H1 (cell line): ENCODE data around the gene SOCS7. TPM values are rescaled to one million over a fixed set of nuclear protein-coding genes. Genes with fewer than 3 reads are reported as not detected.
A peak's percentile ranks its signal among the peaks of the same experiment; 100 is the strongest.

Experiments
- CTCF ChIA-PET: fragments of 300-600 bp; sonication (Branson Sonifier 250); formaldehyde crosslinking; loops from one replicate; lab custom pipeline; 2021; ENCODE audit not compliant: partially characterized antibody; lab: Charles Lee
- POLR2A ChIA-PET: fragments of 300-600 bp; sonication (Branson Sonifier 250); formaldehyde crosslinking; loops from one replicate; lab custom pipeline; 2021; ENCODE audit warnings: inconsistent platforms; ENCODE audit not compliant: partially characterized antibody; lab: Charles Lee
- DNase-seq, 2 experiments: peaks; one replicate each; pipeline versions ENCODE4 v3.0.0 to v3.0.0-alpha.2; 2010 to 2022; ENCODE audit warnings: low spot score in 2 of 2, low read depth in 1 of 2, mixed read lengths in 1 of 2
- FAIRE-seq: peaks from 2 replicates; lab custom pipeline; 2011; peaks lifted over from hg19 to GRCh38; lab: Jason Lieb, UNC
- H2AFZ ChIP-seq: 2 replicates; pipeline ENCODE4 v1.8.1; 2012; ENCODE audit warnings: low read length, inconsistent platforms
- H2AK5ac ChIP-seq: 2 replicates; pipeline ENCODE4 v1.6.1; 2013; ENCODE audit warnings: low read depth, low read length
- H2BK120ac ChIP-seq: replicated peaks from 2 replicates; pipeline ENCODE3; 2013; ENCODE audit warnings: low read depth, low read length, inconsistent platforms
- H2BK12ac ChIP-seq: 2 replicates; pipeline ENCODE4 v1.6.1; 2013; ENCODE audit warnings: low read depth, low read length
- H2BK15ac ChIP-seq: 2 replicates; pipeline ENCODE4 v1.6.1; 2013; ENCODE audit warnings: low read length
- H2BK20ac ChIP-seq: 2 replicates; pipeline ENCODE4 v1.6.1; 2013; ENCODE audit warnings: low read length
- H2BK5ac ChIP-seq: 2 replicates; pipeline ENCODE4 v1.6.1; 2013; ENCODE audit warnings: low read depth, low read length
- H3K14ac ChIP-seq: 2 replicates; pipeline ENCODE4 v1.6.1; 2013; ENCODE audit warnings: inconsistent platforms; ENCODE audit not compliant: insufficient read length
- H3K18ac ChIP-seq: 2 replicates; pipeline ENCODE4 v1.6.1; 2013; ENCODE audit warnings: low read length; ENCODE audit errors: extremely low read depth
- H3K23ac ChIP-seq: 2 replicates; pipeline ENCODE4 v1.6.1; 2013; ENCODE audit warnings: inconsistent platforms; ENCODE audit not compliant: insufficient read length
- H3K23me2 ChIP-seq: 2 replicates; pipeline ENCODE4 v1.6.1; 2013; ENCODE audit warnings: low read depth, low read length
- H3K27ac ChIP-seq: 2 replicates; pipeline ENCODE4 v1.6.1; 2011; ENCODE audit warnings: low read depth, low read length, inconsistent platforms
- H3K27me3 ChIP-seq, 4 experiments: replicated peaks in 1 of 4; 1 replicate in 1 of 4; 2 replicates in 3 of 4; pipeline versions ENCODE4 v1.6.1 to v1.8.1; 2011 to 2013; ENCODE audit warnings: low read length in 3 of 4, mild to moderate bottlenecking in 3 of 4, inconsistent platforms in 2 of 4, mixed read lengths in 2 of 4, moderate library complexity in 1 of 4; ENCODE audit not compliant: control insufficient read depth in 3 of 4, insufficient read depth in 3 of 4; ENCODE audit errors: extremely low read depth in 1 of 4
- H3K36me3 ChIP-seq, 4 experiments: 2 replicates each; pipeline versions ENCODE4 v1.6.1 to v1.8.1; 2011 to 2013; ENCODE audit warnings: mild to moderate bottlenecking in 4 of 4, low read length in 3 of 4, moderate library complexity in 2 of 4, control low read depth in 1 of 4, inconsistent platforms in 1 of 4; ENCODE audit not compliant: insufficient read depth in 4 of 4, control insufficient read depth in 2 of 4
- H3K4ac ChIP-seq: replicated peaks from 2 replicates; pipeline ENCODE3; 2013; ENCODE audit warnings: low read length, low read depth, mixed read lengths, inconsistent platforms; ENCODE audit not compliant: insufficient read length
- H3K4me1 ChIP-seq, 4 experiments: replicated peaks in 1 of 4; 1 replicate in 1 of 4; 2 replicates in 3 of 4; pipeline versions ENCODE4 v1.6.1 to v1.8.1; 2011 to 2013; ENCODE audit warnings: low read length in 3 of 4, inconsistent platforms in 2 of 4, mixed read lengths in 1 of 4; ENCODE audit not compliant: insufficient read depth in 4 of 4, control insufficient read depth in 3 of 4
- H3K4me2 ChIP-seq, 2 experiments: 2 replicates each; pipeline versions ENCODE4 v1.6.1 to v1.8.1; 2011 to 2013; ENCODE audit warnings: low read depth in 2 of 2, low read length in 2 of 2, control low read depth in 1 of 2, inconsistent platforms in 1 of 2, mild to moderate bottlenecking in 1 of 2; ENCODE audit not compliant: insufficient read depth in 1 of 2
- H3K4me3 ChIP-seq, 4 experiments: fragments of 200-600, 300-600 bp in 1 of 4; sonication (generic), shearing (Covaris generic), sonication (Bioruptor Twin) in 1 of 4; 2 replicates each; pipeline versions ENCODE4 v1.5.1 to v1.8.1; 2011 to 2016; ENCODE audit warnings: low read length in 4 of 4, low read depth in 3 of 4, control low read depth in 2 of 4, inconsistent platforms in 2 of 4, mild to moderate bottlenecking in 2 of 4, mixed read lengths in 1 of 4, moderate library complexity in 1 of 4; ENCODE audit not compliant: insufficient read depth in 2 of 4; ENCODE audit errors: extremely low read depth in 1 of 4
- H3K56ac ChIP-seq: replicated peaks from 2 replicates; pipeline ENCODE3; 2013; ENCODE audit warnings: low read depth, mild to moderate bottlenecking, mixed read lengths, low read length, inconsistent platforms; ENCODE audit not compliant: insufficient read length
- H3K79me1 ChIP-seq: 2 replicates; pipeline ENCODE4 v1.6.1; 2013; ENCODE audit warnings: low read depth, low read length, control low read depth
- H3K79me2 ChIP-seq, 2 experiments: 2 replicates each; pipeline versions ENCODE4 v1.6.1 to v1.8.1; 2012 to 2013; ENCODE audit warnings: low read length in 2 of 2, mild to moderate bottlenecking in 2 of 2, inconsistent platforms in 1 of 2; ENCODE audit not compliant: insufficient read depth in 2 of 2, control insufficient read depth in 1 of 2
- H3K9ac ChIP-seq, 4 experiments: replicated peaks in 1 of 4; 1 replicate in 1 of 4; 2 replicates in 3 of 4; pipeline versions ENCODE4 v1.6.1 to v1.8.1; 2011 to 2013; ENCODE audit warnings: low read depth in 3 of 4, low read length in 3 of 4, control low read depth in 2 of 4, mild to moderate bottlenecking in 2 of 4, moderate library complexity in 2 of 4, inconsistent platforms in 1 of 4; ENCODE audit errors: extremely low read depth in 1 of 4
- H3K9me3 ChIP-seq, 2 experiments: 2 replicates each; pipeline versions ENCODE4 v1.6.1 to v1.8.1; 2012 to 2013; ENCODE audit warnings: mild to moderate bottlenecking in 2 of 2, moderate library complexity in 2 of 2, control low read depth in 1 of 2, inconsistent platforms in 1 of 2, low read depth in 1 of 2, low read length in 1 of 2, mixed read lengths in 1 of 2; ENCODE audit not compliant: insufficient read depth in 2 of 2
- H4K20me1 ChIP-seq, 2 experiments: replicated peaks in 1 of 2; 2 replicates each; pipeline versions ENCODE3 to v1.8.1; 2011 to 2013; ENCODE audit warnings: inconsistent platforms in 2 of 2, low read length in 2 of 2, mild to moderate bottlenecking in 1 of 2; ENCODE audit not compliant: insufficient read depth in 2 of 2, control insufficient read depth in 1 of 2
- H4K5ac ChIP-seq: 2 replicates; pipeline ENCODE4 v1.6.1; 2013; ENCODE audit warnings: low read length, low read depth, mixed read lengths, inconsistent platforms; ENCODE audit not compliant: insufficient read length
- H4K8ac ChIP-seq: 2 replicates; pipeline ENCODE4 v1.8.0; 2013; ENCODE audit warnings: mild to moderate bottlenecking, moderate library complexity, low read length, inconsistent platforms; ENCODE audit not compliant: insufficient read depth; ENCODE audit errors: extremely low read depth
- H4K91ac ChIP-seq: replicated peaks from 2 replicates; pipeline ENCODE3; 2013; ENCODE audit warnings: low read length, mixed read lengths, inconsistent platforms; ENCODE audit not compliant: insufficient read length
- KDM5A ChIP-seq: fragments of 200-600 bp; IDR thresholded peaks from 2 replicates; pipeline ENCODE4 v1.7.1; 2012; ENCODE audit warnings: mild to moderate bottlenecking, low read length, inconsistent platforms, mixed read lengths
- RNF2 ChIP-seq: fragments of 200-900, 300-1000 bp; sonication (generic); IDR thresholded peaks from 2 replicates; pipeline ENCODE4 v1.7.1; 2016; ENCODE audit warnings: borderline replicate concordance, low read depth, mild to moderate bottlenecking, antibody characterized with exemption, low read length; ENCODE audit not compliant: poor library complexity, severe bottlenecking; ENCODE audit errors: missing control alignments
- SIRT6 ChIP-seq: IDR thresholded peaks from one replicate; pipeline ENCODE4 v1.7.1; 2012; ENCODE audit warnings: low read length, inconsistent platforms
- WGBS, 2 experiments: shearing (Covaris generic) in 1 of 2; methylation state at CpG; one replicate each; pipeline versions ENCODE4 v1.1.6 to v1.1.7; 2013 to 2015; ENCODE audit warnings: low lambda C conversion rate in 2 of 2, mixed read lengths in 2 of 2, inconsistent platforms in 1 of 2, low coverage in 1 of 2, missing lambda C conversion rate in 1 of 2; ENCODE audit not compliant: insufficient replicate concordance in 2 of 2, insufficient coverage in 1 of 2, insufficient read length in 1 of 2; ENCODE audit errors: extremely low coverage in 1 of 2, missing lambda C conversion rate in 1 of 2; 5-methylcytosine and 5-hydroxymethylcytosine counted together
- polyA plus RNA-seq, 7 experiments: library from polyadenylated mRNA; depleted of rRNA in 3 of 7; stranded (reverse) in 5 of 7; unstranded in 2 of 7; fragments of >200 nt in 5 of 7; fragments of 200-250 nt in 2 of 7; gene quantifications; 1 replicate in 5 of 7; 2 replicates in 1 of 7; 4 replicates in 1 of 7; pipeline versions ENCODE4 v1.2.1 to v1.2.3, GENCODE V29; 2011 to 2013; ENCODE audit warnings: missing spikeins in 2 of 7, mixed read lengths in 2 of 7
- total RNA-seq: library from RNA; stranded (reverse); fragmentation: NEBNext Ultra II Directional; extraction: Animal tissue kit (Norgen Biotek cat#: 25700); gene quantifications from 2 replicates; pipeline ENCODE4 v1.2.1, GENCODE V29; 2021

The SOCS7 gene
- total and polyA plus RNA-seq, 2 of the 8 experiments (the other 6 are each of a cell fraction or from before 2014, with no cell fraction given) = 13.5 to 26.9 TPM

DNA sequence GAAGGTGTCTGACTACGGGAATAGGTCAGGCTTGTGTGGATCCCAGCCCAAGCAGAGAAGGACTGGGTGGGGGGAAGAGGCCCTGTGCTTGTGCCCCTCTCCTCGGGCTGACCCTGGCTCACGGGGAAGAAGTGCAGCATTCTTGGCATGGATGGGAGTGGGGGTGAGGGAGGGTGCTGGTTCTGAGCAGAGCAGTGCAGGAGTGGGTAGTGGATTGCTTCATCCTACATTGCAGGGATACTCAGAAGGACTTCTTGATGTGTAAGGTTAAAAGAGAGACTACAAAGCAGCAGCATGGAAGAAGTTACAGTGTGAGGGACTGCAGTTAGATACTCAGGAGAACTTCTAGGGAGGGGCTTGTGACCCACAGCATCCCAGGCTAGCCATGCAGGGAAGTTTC, 78.7 kb downstream of the SOCS7 start:
- Histone ChIP-seq H4K91ac (no peak overlapping the region), H3K9ac (no peak overlapping the region), H4K8ac (no peak overlapping the region), H2AFZ (no peak overlapping the region), H3K27me3 (no peaks in the 10 kb centered on the region), H3K9me3 (no peaks in the 10 kb centered on the region), H3K23ac (no peak overlapping the region), H3K23me2 (peaks cover 6% of the 10 kb centered on the region), H2BK120ac (no peak overlapping the region), H3K36me3 (no peaks in the 10 kb centered on the region; a peak in 1 of 8 replicates), H2BK5ac (0 out of 2 replicates have a peak overlapping the region, but pooled peaks have one; percentile 7), H3K79me1 (peaks cover 14% of the 10 kb centered on the region), H3K4me3 (peak overlapping the region in 1 of 4 experiments; percentile 91; a peak in 2 of 8 replicates), H3K27ac (no peak overlapping the region), H2AK5ac (no peak overlapping the region), H3K4ac (no peak overlapping the region), H3K4me1 (peaks cover 20 to 30% (median 22%) of the 10 kb centered on the region in 4 experiments), H3K56ac (no peak overlapping the region), H3K79me2 (peaks cover 4 to 68% of the 10 kb centered on the region in 2 experiments; a peak in 3 of 4 replicates), H4K5ac (no peak overlapping the region), H4K20me1 (peaks cover 4 to 12% of the 10 kb centered on the region in 2 experiments), H2BK12ac (0 out of 2 replicates have a peak overlapping the region, but pooled peaks have one; percentile 20), H3K14ac (no peak overlapping the region), H2BK20ac (0 out of 2 replicates have a peak overlapping the region, but pooled peaks have one; percentile 23), H3K4me2 (peak overlapping the region; percentile 81 to 90; a peak in 2 of 4 replicates), H3K18ac (peak overlapping the region; percentile 17; the same call in 1 of the 2 replicates), H2BK15ac (0 out of 2 replicates have a peak overlapping the region, but pooled peaks have one; percentile 36)
- WGBS, 2 experiments = 78% methylated on average over 3 of the region's 3 CpGs; no CpG with 5 or more reads in 1 of the 2 experiments
- DNase-seq (no peak), FAIRE-seq (no peak)
- ChIA-PET CTCF (interaction anchor here (1.0 to 24.5 kb wide), 7 partner anchors 10 to 80 kb away, joined by 3 to 400 read pairs (median 6); partner anchors contain the start of genes GPR179 and SOCS7), POLR2A (interaction anchor here (1.2 to 7.6 kb wide), 6 partner anchors 8 to 28 kb away, joined by 4 to 72 read pairs (median 6); no protein-coding TSS in a partner anchor)
- TF ChIP-seq SIRT6 (no peak), RNF2 (no peak), KDM5A (no peak)
